DOHH2 (cell line): Measurements from ENCODE around the gene OXCT1.

Experiments used
- H3F3A ChIP-seq: fragments of 200-600 bp; sonication (generic), shearing (Covaris generic); 2 replicates; pipeline ENCODE4 v1.6.0; 2016; ENCODE audit warnings: antibody characterized with exemption, mild to moderate bottlenecking; ENCODE audit not compliant: control insufficient read depth, insufficient read depth
- H3K27ac ChIP-seq: fragments of 200-600 bp; sonication (generic); 2 replicates; pipeline ENCODE4 v1.5.1; 2014; ENCODE audit warnings: low read depth, mild to moderate bottlenecking, low read length, moderate library complexity
- H3K27me3 ChIP-seq: fragments of 200-600 bp; sonication (generic); 2 replicates; pipeline ENCODE4 v1.6.1; 2014; ENCODE audit warnings: mild to moderate bottlenecking, low read length, mixed read lengths; ENCODE audit not compliant: control insufficient read depth
- H3K36me3 ChIP-seq: fragments of 200-600 bp; sonication (generic); 2 replicates; pipeline ENCODE4 v1.6.1; 2014; ENCODE audit warnings: mild to moderate bottlenecking, low read length, moderate library complexity, mixed read lengths; ENCODE audit not compliant: control insufficient read depth
- H3K4me1 ChIP-seq: fragments of 200-600 bp; sonication (generic); 2 replicates; pipeline ENCODE4 v1.6.1; 2014; ENCODE audit warnings: mild to moderate bottlenecking, low read length, mixed read lengths; ENCODE audit not compliant: control insufficient read depth
- H3K4me2 ChIP-seq: fragments of 200-600 bp; sonication (generic); 2 replicates; pipeline ENCODE4 v1.6.0; 2014; ENCODE audit warnings: mild to moderate bottlenecking, low read length, moderate library complexity
- H3K4me3 ChIP-seq: fragments of 200-600 bp; sonication (generic); 2 replicates; pipeline ENCODE4 v1.5.1; 2014; ENCODE audit warnings: mild to moderate bottlenecking, low read length, mixed read lengths
- H3K79me2 ChIP-seq: fragments of 200-600 bp; sonication (generic); 2 replicates; pipeline ENCODE4 v1.6.1; 2014; ENCODE audit warnings: mild to moderate bottlenecking, low read length, mixed read lengths; ENCODE audit not compliant: control insufficient read depth
- H3K9me2 ChIP-seq: fragments of 200-600 bp; sonication (generic); replicated peaks from 2 replicates; pipeline ENCODE4 v1.6.1; 2014; ENCODE audit warnings: mild to moderate bottlenecking, low read length, mixed read lengths; ENCODE audit not compliant: control insufficient read depth
- H3K9me3 ChIP-seq: fragments of 200-600 bp; sonication (generic); 2 replicates; pipeline ENCODE4 v1.6.1; 2014; ENCODE audit warnings: antibody characterized with exemption, low read length, mixed read lengths; ENCODE audit not compliant: control insufficient read depth, insufficient read depth
- H4K20me1 ChIP-seq: fragments of 200-600 bp; sonication (generic); 2 replicates; pipeline ENCODE4 v1.6.0; 2014; ENCODE audit warnings: low read depth, mild to moderate bottlenecking, antibody characterized with exemption, low read length, moderate library complexity; ENCODE audit not compliant: control insufficient read depth, insufficient read depth
- EZH2phosphoT487 ChIP-seq: fragments of 200-600 bp; sonication (generic); IDR thresholded peaks from 2 replicates; pipeline ENCODE4 v1.6.1; 2017; ENCODE audit warnings: borderline replicate concordance, mild to moderate bottlenecking, antibody characterized with exemption, low read length, moderate library complexity, mixed read lengths
- TF ChIP-seq, protein P1 (sequence below): fragments of 200-600 bp; sonication (generic); IDR thresholded peaks from one replicate; pipeline ENCODE4 v1.5.1; 2014; ENCODE audit warnings: antibody characterized with exemption, mild to moderate bottlenecking, low read depth, low read length; ENCODE audit not compliant: poor library complexity, severe bottlenecking

The OXCT1 gene

DNA sequence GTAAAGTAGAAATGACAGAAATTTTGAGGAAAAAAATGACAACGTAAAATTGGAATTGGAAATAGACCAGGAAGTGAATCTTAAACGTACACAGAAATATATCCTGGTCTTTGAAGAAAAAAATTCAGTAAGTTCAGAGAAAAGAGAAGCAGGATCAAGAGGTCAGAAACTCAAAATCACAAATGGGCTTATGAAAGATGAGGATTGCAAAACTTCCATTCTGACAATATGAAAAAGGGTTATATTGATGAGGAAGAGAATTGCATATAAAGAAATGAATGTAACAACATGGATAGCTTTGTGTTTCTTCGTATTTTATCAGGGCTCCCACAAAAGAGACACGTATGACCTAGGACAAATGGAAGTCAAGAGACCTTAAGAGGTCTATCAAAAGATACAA is 58.1 kb downstream of the OXCT1 start:
- no peaks in the 10 kb centered on the region for H3K9me2 ChIP-seq
- no peaks in the 10 kb centered on the region for H3K4me1 ChIP-seq
- no peaks in the 10 kb centered on the region for H3K27me3 ChIP-seq
- H3K9me3 ChIP-seq = no peaks in the 10 kb centered on the region
- peaks cover 6% of the 10 kb centered on the region; the same call in 1 of the 2 replicates for H3K79me2 ChIP-seq
- H3K36me3 ChIP-seq = peaks cover 18% of the 10 kb centered on the region
- no peak overlapping the region for H3K4me3 ChIP-seq
- no peak overlapping the region for H3K4me2 ChIP-seq
- TF ChIP-seq EZH2phosphoT487 = no peak
- TF ChIP-seq, protein P1, sequence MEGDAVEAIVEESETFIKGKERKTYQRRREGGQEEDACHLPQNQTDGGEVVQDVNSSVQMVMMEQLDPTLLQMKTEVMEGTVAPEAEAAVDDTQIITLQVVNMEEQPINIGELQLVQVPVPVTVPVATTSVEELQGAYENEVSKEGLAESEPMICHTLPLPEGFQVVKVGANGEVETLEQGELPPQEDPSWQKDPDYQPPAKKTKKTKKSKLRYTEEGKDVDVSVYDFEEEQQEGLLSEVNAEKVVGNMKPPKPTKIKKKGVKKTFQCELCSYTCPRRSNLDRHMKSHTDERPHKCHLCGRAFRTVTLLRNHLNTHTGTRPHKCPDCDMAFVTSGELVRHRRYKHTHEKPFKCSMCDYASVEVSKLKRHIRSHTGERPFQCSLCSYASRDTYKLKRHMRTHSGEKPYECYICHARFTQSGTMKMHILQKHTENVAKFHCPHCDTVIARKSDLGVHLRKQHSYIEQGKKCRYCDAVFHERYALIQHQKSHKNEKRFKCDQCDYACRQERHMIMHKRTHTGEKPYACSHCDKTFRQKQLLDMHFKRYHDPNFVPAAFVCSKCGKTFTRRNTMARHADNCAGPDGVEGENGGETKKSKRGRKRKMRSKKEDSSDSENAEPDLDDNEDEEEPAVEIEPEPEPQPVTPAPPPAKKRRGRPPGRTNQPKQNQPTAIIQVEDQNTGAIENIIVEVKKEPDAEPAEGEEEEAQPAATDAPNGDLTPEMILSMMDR = no peak
- no peak overlapping the region for H3K27ac ChIP-seq
- no peaks in the 10 kb centered on the region for H3F3A ChIP-seq
- no peaks in the 10 kb centered on the region for H4K20me1 ChIP-seq

- Histone ChIP-seq H3K79me2 (peaks cover 6% of the 10 kb centered on the region; the same call in 1 of the 2 replicates), H3K4me2 (no peak overlapping the region), H3K27me3 (no peaks in the 10 kb centered on the region), H3K27ac (no peak overlapping the region), H3K4me1 (no peaks in the 10 kb centered on the region), H4K20me1 (no peaks in the 10 kb centered on the region), H3K9me2 (no peaks in the 10 kb centered on the region), H3K9me3 (no peaks in the 10 kb centered on the region), H3K4me3 (no peak overlapping the region), H3K36me3 (peaks cover 48% of the 10 kb centered on the region), H3F3A (no peaks in the 10 kb centered on the region)
- TF ChIP-seq, protein P1 = no peak
- TF ChIP-seq EZH2phosphoT487 = no peak
Measured at GRCh38 chr5:41809128-41809527, 61.1 kb downstream of the OXCT1 start.

- no peak overlapping the region for H3K4me3 ChIP-seq
- no peaks in the 10 kb centered on the region for H3K4me1 ChIP-seq
- H4K20me1 ChIP-seq = no peaks in the 10 kb centered on the region
- no peaks in the 10 kb centered on the region for H3K9me2 ChIP-seq
- no peak for TF ChIP-seq EZH2phosphoT487
- TF ChIP-seq, protein P1 = no peak
- no peaks in the 10 kb centered on the region for H3K27me3 ChIP-seq
- H3K36me3 ChIP-seq = peaks cover 56% of the 10 kb centered on the region
- H3F3A ChIP-seq = no peaks in the 10 kb centered on the region
- H3K9me3 ChIP-seq = no peaks in the 10 kb centered on the region
- peaks cover 4% of the 10 kb centered on the region; the same call in 1 of the 2 replicates for H3K79me2 ChIP-seq
- no peak overlapping the region for H3K27ac ChIP-seq
- H3K4me2 ChIP-seq = no peak overlapping the region
Measured at GRCh38 chr5:41808294-41808693, 61.9 kb downstream of the OXCT1 start.
